Osteocyte (in vitro differentiated cells): ENCODE measurements around the gene SPP2. TPM values are rescaled to one million over a fixed set of nuclear protein-coding genes. Genes with fewer than 3 reads are reported as not detected.

ENCODE experiments used
- DNase-seq: peaks from one replicate; pipeline ENCODE4 v3.0.0; 2021; ENCODE audit warnings: mixed read lengths; ENCODE audit not compliant: unreplicated experiment; ENCODE audit errors: extremely low spot score
- H3K27ac Mint-ChIP-seq: one replicate; pipeline ENCODE4 v1.8.0; 2021; ENCODE audit warnings: mild to moderate bottlenecking, mixed read lengths; ENCODE audit not compliant: unreplicated experiment
- H3K27me3 Mint-ChIP-seq: one replicate; pipeline ENCODE4 v1.8.0; 2021; ENCODE audit warnings: mixed read lengths; ENCODE audit not compliant: unreplicated experiment
- H3K36me3 Mint-ChIP-seq: one replicate; pipeline ENCODE4 v1.8.0; 2021; ENCODE audit warnings: mixed read lengths; ENCODE audit not compliant: unreplicated experiment
- H3K4me1 Mint-ChIP-seq: one replicate; pipeline ENCODE4 v1.8.0; 2021; ENCODE audit warnings: mixed read lengths; ENCODE audit not compliant: unreplicated experiment
- H3K4me3 Mint-ChIP-seq: one replicate; pipeline ENCODE4 v1.8.0; 2021; ENCODE audit warnings: mild to moderate bottlenecking, moderate library complexity, mixed read lengths; ENCODE audit not compliant: unreplicated experiment
- H3K9me3 Mint-ChIP-seq: one replicate; pipeline ENCODE4 v1.8.0; 2021; ENCODE audit warnings: mixed read lengths; ENCODE audit not compliant: unreplicated experiment
- total RNA-seq: library from RNA; stranded (reverse); gene quantifications from 2 replicates; pipeline ENCODE4 v1.2.1, GENCODE V29; 2021
- TF ChIP-seq, protein P1 (sequence below): fragments of 200-600 bp; sonication (generic); IDR thresholded peaks from 2 replicates; pipeline ENCODE4 v1.5.0; 2021; ENCODE audit warnings: antibody characterized with exemption, mild to moderate bottlenecking, moderate library complexity

Gene SPP2
- total RNA-seq, 1 donor from 2014 or later: not detected

GRCh38 chr2:234026693-234027254, 23.7 kb upstream of the SPP2 start:
- Mint-ChIP-seq H3K9me3 (no peaks in the 10 kb centered on the region), H3K36me3 (no peaks in the 10 kb centered on the region), H3K27ac (no peak overlapping the region), H3K27me3 (peaks cover 62% of the 10 kb centered on the region), H3K4me3 (no peak overlapping the region), H3K4me1 (peaks cover 8% of the 10 kb centered on the region)
- TF ChIP-seq, protein P1, sequence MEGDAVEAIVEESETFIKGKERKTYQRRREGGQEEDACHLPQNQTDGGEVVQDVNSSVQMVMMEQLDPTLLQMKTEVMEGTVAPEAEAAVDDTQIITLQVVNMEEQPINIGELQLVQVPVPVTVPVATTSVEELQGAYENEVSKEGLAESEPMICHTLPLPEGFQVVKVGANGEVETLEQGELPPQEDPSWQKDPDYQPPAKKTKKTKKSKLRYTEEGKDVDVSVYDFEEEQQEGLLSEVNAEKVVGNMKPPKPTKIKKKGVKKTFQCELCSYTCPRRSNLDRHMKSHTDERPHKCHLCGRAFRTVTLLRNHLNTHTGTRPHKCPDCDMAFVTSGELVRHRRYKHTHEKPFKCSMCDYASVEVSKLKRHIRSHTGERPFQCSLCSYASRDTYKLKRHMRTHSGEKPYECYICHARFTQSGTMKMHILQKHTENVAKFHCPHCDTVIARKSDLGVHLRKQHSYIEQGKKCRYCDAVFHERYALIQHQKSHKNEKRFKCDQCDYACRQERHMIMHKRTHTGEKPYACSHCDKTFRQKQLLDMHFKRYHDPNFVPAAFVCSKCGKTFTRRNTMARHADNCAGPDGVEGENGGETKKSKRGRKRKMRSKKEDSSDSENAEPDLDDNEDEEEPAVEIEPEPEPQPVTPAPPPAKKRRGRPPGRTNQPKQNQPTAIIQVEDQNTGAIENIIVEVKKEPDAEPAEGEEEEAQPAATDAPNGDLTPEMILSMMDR: no peak
- DNase-seq: no peak

DNA sequence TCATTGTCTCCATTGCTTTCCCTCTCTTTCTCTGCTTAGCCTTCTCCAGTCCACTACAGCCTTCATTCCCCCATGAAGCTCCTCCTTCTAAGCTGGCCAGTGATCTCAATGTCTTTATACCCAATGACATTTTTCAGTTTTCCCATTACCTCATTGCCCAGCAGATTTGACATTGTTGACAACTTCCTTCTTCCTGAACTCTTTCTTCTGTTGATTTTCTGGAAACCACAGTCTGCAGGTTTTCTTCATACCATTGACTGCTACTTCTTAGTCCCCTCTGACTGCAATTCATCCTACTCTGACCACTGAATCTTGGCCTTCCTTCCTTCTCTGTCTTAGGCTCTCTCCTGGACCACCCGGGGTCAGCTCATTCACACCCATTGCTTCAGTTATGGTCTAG, 22.9 kb upstream of the SPP2 start:
- Mint-ChIP-seq H3K4me1 (peaks cover 13% of the 10 kb centered on the region), H3K27ac (no peak overlapping the region), H3K36me3 (no peaks in the 10 kb centered on the region), H3K27me3 (peaks cover 53% of the 10 kb centered on the region), H3K9me3 (no peaks in the 10 kb centered on the region), H3K4me3 (no peak overlapping the region)
- TF ChIP-seq, protein P1: no peak
- no peak for DNase-seq

DNA sequence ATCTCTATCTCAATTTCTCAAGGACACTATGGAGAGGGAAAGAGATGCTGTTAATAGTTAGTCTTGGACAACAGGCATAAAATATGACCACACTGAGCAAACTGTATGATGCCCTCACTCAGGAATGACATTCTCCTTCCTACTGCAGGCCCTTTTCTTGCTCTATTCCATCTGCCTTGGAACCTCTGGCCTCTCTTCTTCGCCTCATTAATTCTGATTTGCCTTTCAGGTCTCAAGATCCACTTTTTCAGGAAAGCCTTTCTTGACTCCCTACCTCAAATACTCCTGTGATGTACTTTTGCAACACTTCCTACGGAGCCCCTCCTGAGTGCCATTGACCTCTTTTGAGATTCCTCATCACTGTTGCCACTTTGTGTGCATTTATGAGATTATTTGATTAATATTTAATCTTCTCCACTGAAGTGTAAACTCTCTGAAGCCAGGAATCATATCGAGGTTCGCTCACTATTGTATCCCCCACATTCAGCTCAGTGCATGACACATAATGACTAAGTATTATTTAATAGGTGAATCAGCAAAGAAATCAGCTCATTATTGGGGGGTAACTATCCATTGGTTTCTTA, 21.3 kb upstream of the SPP2 start:
- TF ChIP-seq, protein P1: no peak
- Mint-ChIP-seq H3K9me3 (peaks cover 6% of the 10 kb centered on the region), H3K4me3 (no peak overlapping the region), H3K27ac (no peak overlapping the region), H3K4me1 (peaks cover 13% of the 10 kb centered on the region), H3K36me3 (peaks cover 5% of the 10 kb centered on the region), H3K27me3 (peaks cover 59% of the 10 kb centered on the region)
- DNase-seq: no peak

DNA sequence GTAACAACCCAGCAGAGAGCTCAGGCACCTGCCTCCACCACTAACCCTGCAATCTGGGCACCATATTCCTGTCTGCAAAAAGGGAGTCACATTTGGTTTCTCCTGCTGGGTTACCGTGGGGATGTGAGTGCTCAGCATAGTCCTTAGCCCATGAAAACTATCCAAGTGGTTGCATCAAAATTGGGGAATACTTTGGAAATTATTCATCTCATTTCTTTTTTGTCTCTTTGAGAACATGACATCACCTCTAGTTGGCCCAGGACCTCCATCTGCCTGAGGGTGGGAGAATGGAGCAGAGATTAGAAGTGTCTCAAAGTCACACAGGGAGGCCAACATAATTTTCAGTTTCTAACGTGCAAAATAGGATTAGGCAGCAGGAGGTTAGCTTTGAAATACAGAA, 19.3 kb upstream of the SPP2 start:
- Mint-ChIP-seq H3K36me3 (peaks cover 5% of the 10 kb centered on the region), H3K4me3 (no peak overlapping the region), H3K9me3 (peaks cover 8% of the 10 kb centered on the region), H3K4me1 (peaks cover 7% of the 10 kb centered on the region), H3K27me3 (peaks cover 64% of the 10 kb centered on the region), H3K27ac (no peak overlapping the region)
- TF ChIP-seq, protein P1: no peak
- DNase-seq: no peak

GRCh38 chr2:234032279-234032856, 18.1 kb upstream of the SPP2 start:
- H3K4me3 Mint-ChIP-seq: no peak overlapping the region
- H3K27me3 Mint-ChIP-seq: peaks cover 65% of the 10 kb centered on the region
- TF ChIP-seq, protein P1: no peak
- H3K36me3 Mint-ChIP-seq: peaks cover 8% of the 10 kb centered on the region
- no peak for DNase-seq
- H3K9me3 Mint-ChIP-seq: peaks cover 14% of the 10 kb centered on the region
- peak overlapping the region; percentile 67 for H3K27ac Mint-ChIP-seq
- peaks cover 5% of the 10 kb centered on the region for H3K4me1 Mint-ChIP-seq
